ENCODE data around the gene WASHC3. TPM values are rescaled to one million over a fixed set of nuclear protein-coding genes. Genes with fewer than 3 reads are reported as not detected.

WASHC3 gene
- total and polyA plus RNA-seq, 4 donors, result 22.4 to 51.4 (median 25.8) TPM

DNA sequence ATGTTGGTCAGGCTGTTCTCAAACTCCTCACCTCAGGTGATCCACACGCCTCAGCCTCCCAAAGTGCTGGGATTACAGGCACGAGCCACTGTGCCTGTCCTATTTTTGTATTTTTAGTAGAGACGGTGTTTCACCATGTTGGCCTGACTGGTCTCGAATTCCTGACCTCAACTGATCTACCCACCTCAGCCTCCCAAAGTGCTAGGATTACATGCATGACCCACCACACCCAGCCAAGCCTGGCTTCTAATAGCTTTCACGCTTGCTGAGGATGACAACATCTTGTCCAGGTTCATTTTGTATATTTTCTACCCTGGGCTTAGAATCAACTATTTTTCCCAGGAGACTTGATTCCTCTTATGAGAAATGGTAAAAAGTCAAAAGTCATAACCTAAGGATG lies 64.7 kb downstream of the WASHC3 start (continued):
- no peak for TF ChIP-seq FOXA1 (IDR thresholded peaks at IDR 0.05)

- TF ChIP-seq, protein P1, sequence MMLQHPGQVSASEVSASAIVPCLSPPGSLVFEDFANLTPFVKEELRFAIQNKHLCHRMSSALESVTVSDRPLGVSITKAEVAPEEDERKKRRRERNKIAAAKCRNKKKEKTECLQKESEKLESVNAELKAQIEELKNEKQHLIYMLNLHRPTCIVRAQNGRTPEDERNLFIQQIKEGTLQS (IDR thresholded peaks at IDR 0.05), result no peak
- TF ChIP-seq FOXA1 (IDR thresholded peaks at IDR 0.05) (no peak), ZBTB33 (IDR thresholded peaks at IDR 0.05) (no peak), SP1 (IDR thresholded peaks at IDR 0.05) (no peak), YY1 (IDR thresholded peaks at IDR 0.05) (no peak), RXRA (IDR thresholded peaks at IDR 0.05) (no peak), HNF4G (IDR thresholded peaks at IDR 0.05) (no peak), TAF1 (conservative IDR thresholded peaks at IDR 0.05) (no peak)
- Histone ChIP-seq H3K4me1 (ENCODE audit: control insufficient read depth in 4 of 4, insufficient read depth in 4 of 4, low read length in 3 of 4) (no peaks in the 10 kb centered on the region), H3K36me3 (ENCODE audit: control insufficient read depth in 4 of 4, insufficient read depth in 3 of 4, low read depth in 1 of 4, low read length in 3 of 4) (no peaks in the 10 kb centered on the region), H3K9ac (ENCODE audit: low read depth in 1 of 2, low read length in 2 of 2) (no peak overlapping the region), H3K27me3 (ENCODE audit: control insufficient read depth in 4 of 4, insufficient read depth in 4 of 4, low read length in 3 of 4) (no peaks in the 10 kb centered on the region), H3K27ac (ENCODE audit: low read depth in 1 of 2, low read length in 2 of 2) (no peak overlapping the region), H3K4me3 (ENCODE audit: low read depth in 1 of 3, low read length in 3 of 3) (no peak overlapping the region), H3K9me3 (ENCODE audit: control insufficient read depth in 4 of 4, low read length in 3 of 4) (no peaks in the 10 kb centered on the region)
- DNase-seq (ENCODE audit: low spot score), result no peak
- WGBS, result 69% methylated on average over 4 of the region's 4 CpGs
Observed at GRCh38 chr12:101995684-101996083, 66.1 kb downstream of the WASHC3 start.

GRCh38 chr12:101992091-101992490 lies 69.7 kb downstream of the WASHC3 start:
- Histone ChIP-seq H3K9ac (ENCODE audit: low read depth in 1 of 2, low read length in 2 of 2) (no peak overlapping the region), H3K9me3 (ENCODE audit: control insufficient read depth in 4 of 4, low read length in 3 of 4) (no peaks in the 10 kb centered on the region), H3K4me1 (ENCODE audit: control insufficient read depth in 4 of 4, insufficient read depth in 4 of 4, low read length in 3 of 4) (no peaks in the 10 kb centered on the region), H3K27me3 (ENCODE audit: control insufficient read depth in 4 of 4, insufficient read depth in 4 of 4, low read length in 3 of 4) (no peaks in the 10 kb centered on the region), H3K36me3 (ENCODE audit: control insufficient read depth in 4 of 4, insufficient read depth in 3 of 4, low read depth in 1 of 4, low read length in 3 of 4) (no peaks in the 10 kb centered on the region), H3K27ac (ENCODE audit: low read depth in 1 of 2, low read length in 2 of 2) (no peak overlapping the region), H3K4me3 (ENCODE audit: low read depth in 1 of 3, low read length in 3 of 3) (no peak overlapping the region)
- WGBS, result 78% methylated on average over 2 of the region's 2 CpGs
- no peak for DNase-seq (ENCODE audit: low spot score)
- TF ChIP-seq EGR1 (IDR thresholded peaks at IDR 0.05; ENCODE audit: low read depth in 2 of 2), result no peak
- no peak for TF ChIP-seq CTCF (IDR thresholded peaks at IDR 0.05; ENCODE audit: low read depth, low read length, missing input control)
- no peak for TF ChIP-seq MAX (IDR thresholded peaks at IDR 0.05)
- TF ChIP-seq HNF4G (IDR thresholded peaks at IDR 0.05), result no peak
- no peak for TF ChIP-seq RXRA (IDR thresholded peaks at IDR 0.05)
- TF ChIP-seq YY1 (IDR thresholded peaks at IDR 0.05), result no peak
- no peak for TF ChIP-seq RAD21 (IDR thresholded peaks at IDR 0.05)
- no peak for TF ChIP-seq FOXA2 (IDR thresholded peaks at IDR 0.05)
- no peak for TF ChIP-seq FOXA1 (IDR thresholded peaks at IDR 0.05)
- TF ChIP-seq ZBTB33 (IDR thresholded peaks at IDR 0.05), result no peak
- TF ChIP-seq, protein P1 (IDR thresholded peaks at IDR 0.05), result no peak
- no peak for TF ChIP-seq NR2F2 (IDR thresholded peaks at IDR 0.05)
- TF ChIP-seq JUND (IDR thresholded peaks at IDR 0.05), result no peak
- no peak for TF ChIP-seq SP1 (IDR thresholded peaks at IDR 0.05)
- no peak for TF ChIP-seq REST (IDR thresholded peaks at IDR 0.05)
- TF ChIP-seq GABPA (IDR thresholded peaks at IDR 0.05 in 1 of 2, conservative IDR thresholded peaks at IDR 0.05 in 1 of 2), result no peak

All from liver (tissue), 9 donors.